Suppressor macrophage (primary cell): Measurements from ENCODE around the gene WDR89.
A peak's percentile ranks its signal among the peaks of the same experiment; 100 is the strongest.
"Not testable (repeated sequence)": the region's sequence is repeated elsewhere in the genome, so short reads cannot be mapped to it uniquely, and the experiment has no call there.

ENCODE experiments used
- DNase-seq, 4 experiments: peaks; one replicate each; pipeline ENCODE4 v3.0.0-alpha.2; 2020 to 2022
- total RNA-seq, 17 experiments: gene quantifications; one replicate each; lab custom pipeline; 2026; ENCODE audit warnings: mixed read lengths in 6 of 17, inconsistent platforms in 3 of 17; lab: John Stamatoyannopoulos, UW

The WDR89 gene, protein sequence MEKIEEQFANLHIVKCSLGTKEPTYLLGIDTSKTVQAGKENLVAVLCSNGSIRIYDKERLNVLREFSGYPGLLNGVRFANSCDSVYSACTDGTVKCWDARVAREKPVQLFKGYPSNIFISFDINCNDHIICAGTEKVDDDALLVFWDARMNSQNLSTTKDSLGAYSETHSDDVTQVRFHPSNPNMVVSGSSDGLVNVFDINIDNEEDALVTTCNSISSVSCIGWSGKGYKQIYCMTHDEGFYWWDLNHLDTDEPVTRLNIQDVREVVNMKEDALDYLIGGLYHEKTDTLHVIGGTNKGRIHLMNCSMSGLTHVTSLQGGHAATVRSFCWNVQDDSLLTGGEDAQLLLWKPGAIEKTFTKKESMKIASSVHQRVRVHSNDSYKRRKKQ
- total RNA-seq: 3.3 to 23.8 (median 11.6) reads per million in 17 experiments

DNA sequence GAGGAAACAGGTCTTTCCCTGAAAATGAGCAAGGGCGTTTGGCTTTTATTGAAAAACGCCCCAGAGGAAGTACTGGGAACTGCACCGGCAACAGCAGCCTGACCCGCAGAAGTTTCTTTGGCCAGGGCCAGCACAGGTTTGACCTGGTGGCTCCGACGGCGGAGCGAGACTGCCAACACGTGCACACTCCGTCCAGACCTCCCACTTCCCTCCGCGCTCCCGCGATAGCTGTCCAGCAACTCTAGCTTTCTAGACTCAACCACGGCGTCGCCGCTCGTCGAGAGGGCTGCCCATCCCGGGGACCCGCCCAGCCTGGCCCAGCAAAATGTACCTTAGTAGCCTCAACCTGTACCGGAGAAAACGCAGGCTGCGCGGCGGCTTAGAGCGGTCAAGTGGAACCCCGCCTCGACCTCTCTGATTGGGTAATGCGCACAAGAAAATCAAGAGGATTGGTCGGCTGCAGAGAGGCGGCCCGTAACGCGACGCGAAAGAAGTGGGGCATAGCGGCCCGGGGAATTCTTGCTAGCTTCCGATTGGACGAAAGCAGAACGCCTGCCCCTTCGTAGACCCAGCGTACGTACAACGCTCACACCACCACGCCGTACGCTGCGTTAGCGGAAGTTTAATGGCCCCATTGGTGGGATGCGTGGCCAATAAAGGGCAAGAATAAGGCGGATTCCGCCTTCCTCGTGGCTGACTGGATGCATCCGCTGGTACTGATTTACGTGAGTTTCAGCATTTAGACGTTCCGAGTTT, at the start of gene WDR89:
TSS of gene WDR89 (minus strand) at position 399 of the 756 bp plus-strand sequence. CDS start 41,929 bp downstream, outside the sequence.
- DNase-seq: peak; percentile 98 to 100 (median 98)

- DNase-seq: no peak
Observed at GRCh38 chr14:63689132-63689531, 47.5 kb upstream of the WDR89 start.

DNA sequence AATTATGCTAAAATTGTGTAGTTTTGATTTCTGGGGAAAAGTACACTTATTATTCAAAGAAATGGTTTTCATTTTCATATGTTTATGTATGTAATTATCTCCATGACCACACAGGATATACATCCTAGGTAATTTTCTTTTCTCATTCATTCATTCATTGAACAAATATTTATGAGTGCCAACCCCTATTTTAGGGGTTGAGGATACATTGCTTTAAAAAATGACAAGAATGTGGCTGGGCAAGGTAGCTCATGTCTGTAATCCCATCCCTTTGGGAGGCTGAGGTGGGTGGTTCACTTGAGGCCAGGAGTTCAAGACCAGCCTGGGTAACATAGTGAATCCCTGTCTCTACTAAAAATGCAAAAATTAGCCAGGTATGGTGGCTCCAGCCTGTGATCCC, 45.3 kb upstream of the WDR89 start:
- no peak for DNase-seq

DNA sequence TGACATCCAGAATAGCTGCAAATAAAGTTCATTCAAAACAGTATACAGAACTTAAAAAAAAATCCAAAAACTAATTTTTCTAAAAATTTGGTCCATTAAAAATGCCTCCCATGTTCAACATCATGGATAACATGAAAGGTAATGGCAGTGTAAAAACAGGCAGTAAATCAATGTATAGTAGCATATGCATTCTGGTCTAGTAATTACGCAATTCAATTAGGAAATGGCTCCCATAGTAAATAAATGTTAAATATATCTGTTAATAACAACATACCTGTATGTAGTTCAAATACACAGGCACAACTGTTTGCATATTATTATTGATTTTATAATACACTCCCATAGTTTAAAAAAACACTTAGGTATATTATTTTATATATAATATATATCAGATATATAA, 43.7 kb upstream of the WDR89 start:
- no peak for DNase-seq

DNA sequence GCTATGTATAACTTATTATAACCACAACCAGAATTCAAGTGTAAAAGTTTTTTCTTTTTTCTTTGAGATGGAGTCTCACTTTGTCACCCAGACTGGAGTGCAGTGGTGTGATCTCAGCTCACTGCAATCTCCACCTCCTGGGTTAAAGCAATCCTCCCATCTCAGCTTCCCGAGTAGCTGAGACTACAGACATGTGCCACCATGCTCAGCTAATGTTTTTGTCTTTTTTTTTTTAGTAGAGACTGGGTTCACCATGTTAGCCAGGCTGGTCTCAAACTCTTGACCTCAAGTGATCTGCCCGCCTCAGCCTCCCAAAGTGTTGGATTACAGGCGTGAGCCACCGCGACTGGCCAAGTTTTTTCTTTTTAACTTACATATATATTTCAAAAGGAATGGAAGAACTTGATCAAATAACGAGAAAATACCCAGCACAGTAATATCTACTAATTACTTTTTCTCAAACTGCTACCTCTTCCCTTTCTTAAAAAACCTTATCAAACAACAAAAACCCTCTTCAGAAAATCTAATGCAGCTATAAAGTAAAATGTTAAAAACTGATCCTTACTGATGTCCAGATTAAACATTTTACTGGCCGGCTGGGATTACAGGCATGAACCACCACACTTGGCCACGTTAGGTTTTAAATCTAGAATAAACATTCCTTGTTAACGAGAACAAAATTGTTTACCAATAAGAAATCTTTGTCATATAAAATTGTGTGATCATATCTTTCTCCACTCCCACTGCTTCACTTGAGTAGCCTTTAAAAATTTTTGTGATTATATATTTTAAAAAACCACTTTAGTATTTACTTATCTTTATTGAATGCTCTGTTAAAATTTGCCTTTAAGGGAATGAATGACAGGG, 41.3 kb upstream of the WDR89 start:
- DNase-seq: no peak

- DNase-seq: no peak
Observed at GRCh38 chr14:63678536-63678935, 36.9 kb upstream of the WDR89 start.

DNA sequence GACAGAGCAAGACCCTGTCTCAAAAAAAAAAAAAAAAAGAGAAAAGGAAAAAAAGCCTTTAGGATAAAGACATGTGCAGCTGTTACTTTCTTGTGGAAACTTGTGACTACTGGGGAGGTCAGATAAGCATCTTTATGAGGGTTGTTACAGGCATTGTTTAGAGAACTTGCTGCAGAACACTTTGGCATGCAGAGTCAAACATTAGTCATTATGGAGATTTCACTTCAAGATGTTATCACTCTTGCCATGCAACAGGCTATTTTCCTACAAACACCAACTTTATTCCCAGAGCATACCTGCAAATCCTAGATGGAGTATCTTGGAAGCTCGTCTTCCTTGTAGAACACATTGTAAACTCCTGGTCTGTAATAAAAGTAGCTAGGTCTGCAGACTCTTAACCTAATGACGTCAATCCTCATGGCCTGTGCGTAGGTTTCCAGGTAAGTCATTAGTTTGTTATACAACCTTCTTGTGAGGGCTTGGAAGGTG, 36.3 kb upstream of the WDR89 start:
- no peak for DNase-seq

DNA sequence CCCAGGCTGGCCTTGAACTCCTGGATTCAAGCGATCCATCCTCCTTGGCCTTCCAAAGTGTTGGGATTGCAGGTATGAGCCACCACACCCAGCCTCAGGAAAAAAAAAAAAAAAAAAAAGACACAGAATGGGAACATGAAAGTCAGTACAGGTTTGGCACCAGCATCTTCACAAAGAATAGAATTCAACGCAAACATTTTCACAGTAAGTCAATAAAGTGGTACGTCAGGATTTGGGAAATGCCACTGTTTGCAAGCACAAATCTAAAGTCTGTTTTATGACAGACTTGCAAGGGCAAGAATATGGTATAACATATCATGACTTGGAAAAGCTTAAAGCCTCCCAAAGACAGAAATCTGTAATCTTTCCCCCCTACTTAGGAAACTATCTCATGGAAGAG, 34.9 kb upstream of the WDR89 start:
- DNase-seq: no peak

- no peak for DNase-seq
Observed at GRCh38 chr14:63673886-63674497, 32.3 kb upstream of the WDR89 start.

DNA sequence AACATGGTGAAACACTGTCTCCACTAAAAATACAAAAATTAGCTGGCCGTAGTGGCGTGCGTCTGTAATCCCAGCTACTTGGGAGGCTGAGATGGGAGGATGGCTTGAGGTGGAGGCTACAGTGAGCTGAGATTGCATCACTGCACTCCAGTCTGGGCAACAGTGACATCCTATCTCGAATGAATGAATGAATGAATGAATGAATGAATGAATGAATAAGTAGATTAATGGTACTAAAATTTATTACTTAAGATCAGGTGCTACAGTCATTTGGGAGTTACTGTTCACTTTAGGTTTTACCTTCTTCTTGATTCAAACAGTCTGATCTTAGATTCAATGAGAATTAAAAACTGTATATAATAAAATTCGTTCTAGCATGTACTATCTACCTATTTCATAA, 31.6 kb upstream of the WDR89 start:
- no peak for DNase-seq

GRCh38 chr14:63672417-63673180, 30.9 kb upstream of the WDR89 start:
- DNase-seq: no peak

DNA sequence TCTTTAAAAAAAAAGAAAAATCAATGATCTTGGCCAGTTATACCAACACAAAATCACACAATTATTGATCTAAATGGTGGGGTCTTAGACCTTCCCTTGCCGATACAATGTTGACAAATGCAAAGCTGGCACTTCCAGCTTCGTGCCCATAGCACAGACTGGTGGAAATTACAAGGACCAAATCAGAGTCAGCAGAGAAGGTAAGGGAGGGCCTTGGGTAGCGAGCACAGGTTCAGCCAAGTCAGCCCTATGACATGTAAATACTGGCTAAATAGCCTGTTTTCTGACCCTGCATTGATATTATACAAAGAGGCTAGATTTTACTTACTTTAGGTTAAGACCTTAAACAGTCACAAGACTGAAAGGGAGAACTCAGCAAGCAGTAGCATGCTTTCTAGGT, 30.3 kb upstream of the WDR89 start:
- DNase-seq: no peak

DNA sequence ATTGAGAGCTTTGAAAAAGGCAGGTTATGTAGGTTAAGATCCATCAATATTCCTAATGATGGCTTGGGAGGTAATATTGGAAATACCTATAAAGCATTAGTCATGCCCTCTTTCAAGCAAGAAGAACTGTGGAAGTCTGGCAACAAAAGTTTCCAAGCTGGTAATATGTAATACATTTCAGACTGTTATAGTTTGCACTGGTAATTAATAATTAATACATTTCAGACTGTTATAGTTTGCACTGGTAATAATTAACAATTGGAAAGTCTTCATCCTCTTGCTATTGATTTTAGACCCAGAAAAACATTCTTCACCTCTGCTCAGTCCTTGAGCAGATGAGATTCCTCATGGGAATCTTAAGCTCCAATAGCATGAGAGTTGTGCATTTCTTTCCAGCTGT, 29.0 kb upstream of the WDR89 start:
- DNase-seq: no peak

GRCh38 chr14:63666335-63666734, 24.7 kb upstream of the WDR89 start:
- DNase-seq: no peak

GRCh38 chr14:63663428-63664341, 22.0 kb upstream of the WDR89 start:
- peak in 1 of 4 experiments; percentile 9 for DNase-seq

DNA sequence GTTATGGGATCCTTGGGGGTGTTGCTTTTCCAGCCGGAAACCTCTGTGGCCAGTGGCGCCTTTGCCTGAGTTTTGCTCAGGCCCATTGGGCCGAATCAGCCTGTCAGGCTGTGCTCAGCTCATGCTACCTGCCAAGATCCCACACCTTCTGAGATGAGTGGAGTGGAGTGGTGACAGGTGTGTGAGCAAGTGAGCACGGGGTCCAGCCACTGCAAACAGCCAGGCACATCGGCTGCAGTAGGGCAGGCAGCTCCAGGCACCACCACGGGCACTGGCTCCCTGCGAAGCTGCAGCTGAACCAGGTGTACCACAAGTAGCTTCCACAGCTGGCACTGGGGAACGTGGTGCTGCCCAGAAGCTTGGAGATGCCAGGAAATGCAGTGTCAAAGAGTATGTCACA, 21.1 kb upstream of the WDR89 start:
- DNase-seq: no peak

- not testable (repeated sequence) for DNase-seq
Observed at GRCh38 chr14:63661881-63662280, 20.2 kb upstream of the WDR89 start.

DNA sequence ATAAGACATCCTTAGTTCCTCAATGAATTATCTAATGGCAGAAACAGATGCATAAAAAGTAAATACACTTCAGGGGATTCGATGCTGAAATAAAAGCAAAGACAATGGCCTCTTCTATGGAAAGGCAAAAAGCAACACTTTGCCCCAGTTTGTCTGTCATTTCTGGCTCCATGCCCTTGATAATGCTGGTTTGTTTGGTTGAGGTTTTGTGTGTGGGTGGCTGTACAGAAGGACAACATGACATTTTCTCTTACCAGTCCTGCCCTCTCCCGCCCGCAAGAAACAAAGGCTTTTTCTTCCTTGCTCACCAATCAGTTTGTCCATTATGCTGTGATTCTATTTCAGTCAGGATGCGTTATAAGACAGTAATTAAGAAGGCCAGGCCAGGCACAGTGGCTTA, 18.1 kb upstream of the WDR89 start:
- DNase-seq: no peak

DNA sequence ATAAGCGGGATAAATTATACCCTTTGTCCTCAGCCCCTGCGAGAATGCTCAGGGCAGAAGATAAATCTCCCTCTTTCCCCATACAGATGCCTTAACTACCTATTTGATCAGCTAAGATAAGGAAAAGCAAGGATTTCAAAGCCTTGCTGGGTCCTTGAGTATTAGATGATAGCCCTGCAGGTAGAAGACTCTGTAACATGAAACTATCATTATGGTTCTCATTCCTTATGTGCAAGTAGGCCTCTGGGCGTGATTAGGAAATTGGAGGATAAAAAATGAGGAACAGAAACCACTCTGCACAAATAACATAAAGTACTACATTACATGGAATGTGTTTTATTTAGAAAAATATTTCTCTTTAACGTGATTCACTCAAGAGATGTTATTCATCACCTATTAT, 14.5 kb upstream of the WDR89 start:
- peak; percentile 52 to 81 (median 67) for DNase-seq

DNA sequence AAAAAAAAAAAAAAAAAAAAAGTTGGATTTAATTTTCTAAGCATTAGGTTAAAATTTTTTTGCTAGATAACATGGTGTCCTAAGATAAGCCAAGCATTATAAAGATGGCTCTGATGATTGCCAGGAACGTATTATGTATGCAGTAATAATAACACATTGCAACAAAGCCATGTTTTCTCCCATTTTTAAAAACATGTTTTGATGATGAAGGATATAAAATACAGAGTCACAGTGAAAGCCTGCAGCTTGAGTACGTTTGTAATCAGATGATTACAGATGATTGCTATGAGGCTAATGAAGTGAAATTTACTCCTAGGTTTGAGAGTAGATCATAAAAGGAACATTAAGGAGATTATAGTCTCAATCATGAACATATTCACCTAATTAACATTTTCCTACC, 13.3 kb upstream of the WDR89 start:
- DNase-seq: no peak
